Gastrocnemius medialis (tissue), 4 donors: Measurements from ENCODE around the gene TMEM117. TPM values are rescaled to one million over a fixed set of nuclear protein-coding genes. Genes with fewer than 3 reads are reported as not detected.

ENCODE experiments used
- total RNA-seq, 4 donors: library from RNA; depleted of rRNA; stranded (reverse); fragments of >200 nt; gene quantifications; one replicate each; pipeline versions ENCODE4 v1.1.0 to v1.2.3, GENCODE V29; 2016

The TMEM117 gene
- total RNA-seq, 4 donors from 2014 or later: 3.5 to 19.4 (median 6.1) TPM

Other genes with a start within 250 kb of the TMEM117 start
- 1 to 10 TPM; 2.0 to 5.8 (median 3.7) TPM for gene PUS7L, start 77.3 kb upstream of the TMEM117 start, total RNA-seq
- 10 to 100 TPM in 1 of 4 donors, 1 to 10 TPM in 3; 2.5 to 10.0 (median 2.9) TPM for gene IRAK4, start 77.1 kb upstream of the TMEM117 start, total RNA-seq
- 10 to 100 TPM in 2 of 4 donors, 1 to 10 TPM in 2; 7.4 to 10.7 (median 9.0) TPM for gene TWF1, start 29.8 kb upstream of the TMEM117 start, total RNA-seq